Measurements from ENCODE around the gene BBS1. TPM values are rescaled to one million over a fixed set of nuclear protein-coding genes. Genes with fewer than 3 reads are reported as not detected.

BBS1 gene
- total RNA-seq, 1 donor from 2014 or later: 8.2 TPM

GRCh38 chr11:66475349-66476172 is 34.9 kb upstream of the BBS1 start:
- H3K27me3 ChIP-seq (ENCODE audit: control insufficient read depth, insufficient read depth, low read length): no peaks in the 10 kb centered on the region
- H3K36me3 ChIP-seq (ENCODE audit: control insufficient read depth, insufficient read depth, low read length): peaks cover 11% of the 10 kb centered on the region
- FAIRE-seq (no peak), DNase-seq (ENCODE audit: low read depth) (no peak)
- H3K4me3 ChIP-seq (ENCODE audit: low read depth, low read length): no peak overlapping the region
- TF ChIP-seq CTCF (IDR thresholded peaks at IDR 0.05; ENCODE audit: insufficient read depth, low read length, severe bottlenecking): no peak

DNA sequence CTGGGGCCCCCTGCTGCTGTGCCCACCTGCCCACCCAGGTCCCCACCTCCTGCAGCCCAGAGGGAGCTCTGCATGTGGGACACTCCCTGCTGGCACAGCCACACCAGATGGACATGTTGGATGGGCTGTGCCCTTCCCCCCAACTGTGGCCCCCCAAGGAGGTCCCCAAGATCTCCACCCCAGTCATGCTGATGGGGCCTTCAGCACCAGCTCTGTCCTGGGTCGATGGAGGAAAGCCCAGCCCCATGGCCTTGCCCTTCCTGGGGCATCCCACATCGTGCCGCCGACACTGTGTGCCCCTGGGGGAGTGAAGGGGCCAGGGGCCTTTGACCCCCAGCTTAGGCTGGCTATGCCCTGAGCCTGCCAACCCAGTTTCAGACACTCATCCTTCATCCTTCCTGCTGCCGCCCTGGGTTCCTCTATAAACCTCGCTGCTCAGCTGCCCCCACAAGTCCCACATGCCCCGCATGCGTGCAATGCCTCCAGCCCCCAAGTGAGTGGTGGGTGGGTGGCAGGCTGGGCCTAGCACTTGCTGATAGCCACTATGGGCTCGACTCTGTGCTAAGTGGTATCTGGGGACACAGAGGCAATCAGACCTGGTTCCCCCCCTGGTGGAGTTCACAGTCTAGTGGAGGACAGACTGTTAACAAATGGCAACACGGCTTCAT is 34.1 kb upstream of the BBS1 start:
- Histone ChIP-seq H3K36me3 (ENCODE audit: control insufficient read depth, insufficient read depth, low read length) (peaks cover 11% of the 10 kb centered on the region), H3K27me3 (ENCODE audit: control insufficient read depth, insufficient read depth, low read length) (no peaks in the 10 kb centered on the region), H3K4me3 (ENCODE audit: low read depth, low read length) (no peak overlapping the region)
- DNase-seq (ENCODE audit: low read depth) (no peak), FAIRE-seq (no peak)
- no peak for TF ChIP-seq CTCF (IDR thresholded peaks at IDR 0.05; ENCODE audit: insufficient read depth, low read length, severe bottlenecking)

- FAIRE-seq (no peak), DNase-seq (ENCODE audit: low read depth) (no peak)
- Histone ChIP-seq H3K4me3 (ENCODE audit: low read depth, low read length) (no peak overlapping the region), H3K36me3 (ENCODE audit: control insufficient read depth, insufficient read depth, low read length) (peaks cover 11% of the 10 kb centered on the region), H3K27me3 (ENCODE audit: control insufficient read depth, insufficient read depth, low read length) (no peaks in the 10 kb centered on the region)
- TF ChIP-seq CTCF (IDR thresholded peaks at IDR 0.05; ENCODE audit: insufficient read depth, low read length, severe bottlenecking): no peak
These were observed 33.6 kb upstream of the BBS1 start for GRCh38 chr11:66476841-66477251.

- Histone ChIP-seq H3K36me3 (ENCODE audit: control insufficient read depth, insufficient read depth, low read length) (peaks cover 9% of the 10 kb centered on the region), H3K27me3 (ENCODE audit: control insufficient read depth, insufficient read depth, low read length) (no peaks in the 10 kb centered on the region), H3K4me3 (ENCODE audit: low read depth, low read length) (no peak overlapping the region)
- DNase-seq (ENCODE audit: low read depth) (no peak), FAIRE-seq (no peak)
- TF ChIP-seq CTCF (IDR thresholded peaks at IDR 0.05; ENCODE audit: insufficient read depth, low read length, severe bottlenecking): no peak
These were observed 32.9 kb upstream of the BBS1 start for GRCh38 chr11:66477263-66478201.

GRCh38 chr11:66478729-66479393 is 31.6 kb upstream of the BBS1 start:
- DNase-seq (ENCODE audit: low read depth) (peak; percentile 25), FAIRE-seq (no peak)
- Histone ChIP-seq H3K4me3 (ENCODE audit: low read depth, low read length) (peak overlapping the region; percentile 71), H3K36me3 (ENCODE audit: control insufficient read depth, insufficient read depth, low read length) (peaks cover 11% of the 10 kb centered on the region), H3K27me3 (ENCODE audit: control insufficient read depth, insufficient read depth, low read length) (no peaks in the 10 kb centered on the region)
- peak; percentile 86 for TF ChIP-seq CTCF (IDR thresholded peaks at IDR 0.05; ENCODE audit: insufficient read depth, low read length, severe bottlenecking)

Measured in bronchial epithelial cell (primary cell).